ENCODE data around the gene NPHP1.

GRCh38 chr2:110220190-110220564 lies 15.4 kb upstream of the NPHP1 start:
- TF ChIP-seq CTCF (conservative IDR thresholded peaks at IDR 0.05 in 1 of 2, IDR thresholded peaks at IDR 0.05 in 1 of 2; ENCODE audit: extremely low read depth in 1 of 2, insufficient read depth in 1 of 2, low read depth in 1 of 2, low read length in 2 of 2) (no peak), EZH2 (IDR thresholded peaks at IDR 0.05; ENCODE audit: borderline replicate concordance, low read length) (no peak)
